HCT116 (cell line): ENCODE measurements around the gene GABRR2. TPM values are rescaled to one million over a fixed set of nuclear protein-coding genes. Genes with fewer than 3 reads are reported as not detected.

ENCODE experiments used
- ATAC-seq: fragments of 200-7000 bp; cut with Tn5 transposase; 2 replicates; pipeline ENCODE4 v1.9.1; 2020; ENCODE audit warnings: mild to moderate bottlenecking, moderate library complexity
- BruUV-seq: library from RNA; stranded (reverse); fragments of 400-500 nt; replicated peaks from 2 replicates; lab custom pipeline; 2021; lab: Mats Ljungman, UMichigan
- CTCF ChIA-PET: fragments of 300-600 bp; sonication (Branson Sonifier 250); formaldehyde crosslinking; loops from one replicate; lab custom pipeline; 2021; ENCODE audit warnings: antibody characterized with exemption; lab: Charles Lee
- POLR2A ChIA-PET: fragments of 300-600, 350-600 bp; sonication (Branson Sonifier 250); formaldehyde crosslinking; loops from one replicate; lab custom pipeline; 2021; ENCODE audit warnings: antibody characterized with exemption; lab: Charles Lee
- RAD21 ChIA-PET, 2 experiments: fragments of 300-600 bp; sonication (Branson Sonifier 250); formaldehyde crosslinking; loops; one replicate each; lab custom pipeline; 2023; ENCODE audit warnings: low total read pairs in 2 of 2; ENCODE audit not compliant: uncharacterized antibody in 2 of 2, unreplicated experiment in 2 of 2, low non-redundant PET in 1 of 2; lab: Charles Lee
- DNase-seq: peaks from one replicate; pipeline ENCODE4 v3.0.0-alpha.2; 2010; ENCODE audit warnings: low read depth, low spot score
- H2AFZ ChIP-seq: fragments of 200-600 bp; shearing (Covaris generic), sonication (generic); 2 replicates; pipeline ENCODE4 v1.6.1; 2017; ENCODE audit warnings: low read depth, mixed run types, mixed read lengths, antibody characterized with exemption, low read length; ENCODE audit not compliant: poor library complexity, severe bottlenecking
- H3K27ac ChIP-seq: 2 replicates; pipeline ENCODE4 v1.5.1; 2012; ENCODE audit warnings: low read depth, low read length
- H3K27me3 ChIP-seq: fragments of 200-600 bp; sonication (generic); 2 replicates; pipeline ENCODE4 v1.6.1; 2016; ENCODE audit warnings: mixed run types, low read length, mixed read lengths; ENCODE audit not compliant: insufficient read depth
- H3K36me3 ChIP-seq, 2 experiments: fragments of 200-500 bp in 1 of 2; fragments of 200-600 bp in 1 of 2; sonication (Bioruptor generic) in 1 of 2; sonication (generic) in 1 of 2; 2 replicates each; pipeline versions ENCODE4 v1.5.1 to v1.6.1; 2014 to 2016; ENCODE audit warnings: low read length in 2 of 2, inconsistent platforms in 1 of 2, mixed read lengths in 1 of 2, mixed run types in 1 of 2; ENCODE audit not compliant: insufficient read depth in 2 of 2, control insufficient read depth in 1 of 2
- H3K4me1 ChIP-seq, 2 experiments: fragments of 200-600 bp in 1 of 2; sonication (generic) in 1 of 2; 2 replicates each; pipeline versions ENCODE4 v1.5.1 to v1.6.1; 2012 to 2017; ENCODE audit warnings: low read length in 2 of 2, inconsistent platforms in 1 of 2, mild to moderate bottlenecking in 1 of 2, mixed read lengths in 1 of 2, mixed run types in 1 of 2, moderate library complexity in 1 of 2; ENCODE audit not compliant: insufficient read depth in 2 of 2, control insufficient read depth in 1 of 2
- H3K4me2 ChIP-seq: fragments of 200-600 bp; sonication (generic); 2 replicates; pipeline ENCODE4 v1.6.1; 2017; ENCODE audit warnings: mixed run types, low read length, mixed read lengths
- H3K4me3 ChIP-seq, 2 experiments: fragments of 200-600 bp in 1 of 2; sonication (generic) in 1 of 2; replicated peaks in 1 of 2; 2 replicates each; pipeline ENCODE4 v1.5.1; 2011 to 2016; ENCODE audit warnings: low read length in 2 of 2, control low read depth in 1 of 2, low read depth in 1 of 2, mild to moderate bottlenecking in 1 of 2, mixed read lengths in 1 of 2, mixed run types in 1 of 2
- H3K79me2 ChIP-seq: fragments of 200-600 bp; sonication (generic); 2 replicates; pipeline ENCODE4 v1.6.1; 2017; ENCODE audit warnings: mild to moderate bottlenecking, mixed run types, low read length, moderate library complexity, mixed read lengths; ENCODE audit not compliant: insufficient read depth
- H3K9ac ChIP-seq: fragments of 200-600 bp; sonication (generic); 2 replicates; pipeline ENCODE4 v1.6.1; 2016; ENCODE audit warnings: low read length, mixed read lengths
- H3K9me2 ChIP-seq: fragments of 200-600 bp; sonication (generic), shearing (Covaris generic); 2 replicates; pipeline ENCODE4 v1.6.1; 2017; ENCODE audit warnings: mixed run types, mild to moderate bottlenecking, moderate library complexity; ENCODE audit not compliant: insufficient read depth
- H3K9me3 ChIP-seq, 2 experiments: fragments of 200-500 bp in 1 of 2; fragments of 200-600 bp in 1 of 2; sonication (Bioruptor generic) in 1 of 2; sonication (generic) in 1 of 2; 2 replicates each; pipeline ENCODE4 v1.6.1; 2014 to 2017; ENCODE audit warnings: low read length in 2 of 2, mixed read lengths in 2 of 2, inconsistent platforms in 1 of 2, low read depth in 1 of 2, mild to moderate bottlenecking in 1 of 2, mixed run types in 1 of 2, moderate library complexity in 1 of 2; ENCODE audit not compliant: control insufficient read depth in 1 of 2, insufficient read depth in 1 of 2
- H4K20me1 ChIP-seq: fragments of 200-600 bp; sonication (generic), shearing (Covaris generic); 2 replicates; pipeline ENCODE4 v1.6.1; 2017; ENCODE audit warnings: mixed run types, mild to moderate bottlenecking, moderate library complexity; ENCODE audit not compliant: insufficient read depth
- ELF1 ChIP-seq: IDR thresholded peaks from 2 replicates; pipeline ENCODE4 v1.6.1; 2012; ENCODE audit warnings: low read depth, borderline replicate concordance
- EZH2phosphoT487 ChIP-seq: fragments of 200-600 bp; IDR thresholded peaks from 2 replicates; pipeline ENCODE4 v1.6.1; 2018; ENCODE audit warnings: antibody characterized with exemption, borderline replicate concordance
- RAD21 ChIP-seq: IDR thresholded peaks from 2 replicates; pipeline ENCODE4 v1.6.1; 2012; ENCODE audit warnings: low read depth, mild to moderate bottlenecking
- YY1 ChIP-seq: IDR thresholded peaks from 2 replicates; pipeline ENCODE4 v1.6.1; 2011; ENCODE audit warnings: low read length, low read depth, moderate library complexity, mild to moderate bottlenecking; ENCODE audit not compliant: insufficient replicate concordance; ENCODE audit errors: extremely low read depth
- intact Hi-C: fragments of 100-400 bp; cut with micrococcal nuclease; formaldehyde crosslinking; loops from 2 replicates; pipeline ENCODE4 v1.10.0; 2022
- total RNA-seq: library from RNA; stranded (reverse); gene quantifications from one replicate; pipeline ENCODE4 v1.2.1, GENCODE V29; 2021; ENCODE audit not compliant: unreplicated experiment
- TF ChIP-seq, protein P1 (sequence below), 3 experiments: fragments of 200-600 bp in 1 of 3; sonication (generic) in 1 of 3; IDR thresholded peaks in 2 of 3; conservative IDR thresholded peaks in 1 of 3; 2 replicates each; pipeline ENCODE4 v1.5.1; 2012 to 2017; ENCODE audit warnings: low read depth in 2 of 3, low read length in 2 of 3, antibody characterized with exemption in 1 of 3, borderline replicate concordance in 1 of 3, control low read depth in 1 of 3, mild to moderate bottlenecking in 1 of 3, mixed read lengths in 1 of 3, mixed run types in 1 of 3, moderate library complexity in 1 of 3; ENCODE audit not compliant: insufficient read depth in 1 of 3
- TF ChIP-seq, protein P2 (sequence below): IDR thresholded peaks from 2 replicates; pipeline ENCODE4 v1.6.1; 2012

GABRR2 gene
- total RNA-seq, 1 experiment from 2014 or later: 0.57 TPM

DNA sequence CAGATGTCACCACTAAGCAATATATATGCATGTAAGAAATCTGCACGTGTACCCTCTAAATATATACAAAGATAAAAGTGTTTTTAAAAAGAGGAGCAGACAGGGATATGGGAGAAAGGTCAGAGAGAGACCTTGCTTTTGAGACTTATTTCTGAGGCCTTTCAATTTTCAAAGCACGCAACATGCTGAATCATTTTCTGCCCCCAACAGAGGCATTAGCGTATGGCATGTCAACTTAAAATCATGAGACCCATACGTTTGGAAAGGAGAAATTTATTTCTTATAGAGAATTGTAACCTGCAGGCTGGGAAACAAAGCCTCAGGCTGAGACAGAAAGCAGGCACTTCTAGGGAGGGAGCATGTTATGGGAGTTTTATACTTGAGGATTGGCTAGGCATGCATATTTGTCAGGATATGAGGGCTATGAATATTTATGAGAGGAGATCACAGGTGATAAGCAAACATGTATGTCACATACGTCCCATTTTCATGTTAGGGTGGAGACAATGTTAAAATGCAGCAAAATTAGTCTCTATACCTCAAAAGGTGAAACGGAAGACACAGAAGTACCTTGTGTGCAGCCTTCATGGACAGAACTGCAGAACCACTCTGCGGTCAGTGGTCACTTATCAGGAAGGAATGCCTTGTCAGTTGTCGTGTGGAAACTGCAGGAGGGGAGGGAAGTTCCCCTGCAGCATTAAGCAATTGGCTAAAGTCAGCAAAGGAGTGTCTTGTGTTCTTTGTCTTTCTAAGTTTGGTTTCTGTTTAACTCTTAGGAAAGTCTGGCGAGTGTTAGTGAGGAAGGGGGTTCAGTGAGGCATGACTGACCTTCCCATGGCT lies 6.3 kb upstream of the GABRR2 start:
- no peak overlapping the region for H3K4me3 ChIP-seq
- intact Hi-C loops: no loop called here
- no peaks in the 10 kb centered on the region for H3K27me3 ChIP-seq
- TF ChIP-seq EZH2phosphoT487 (no peak), RAD21 (no peak), YY1 (no peak), ELF1 (no peak)
- TF ChIP-seq, protein P1, sequence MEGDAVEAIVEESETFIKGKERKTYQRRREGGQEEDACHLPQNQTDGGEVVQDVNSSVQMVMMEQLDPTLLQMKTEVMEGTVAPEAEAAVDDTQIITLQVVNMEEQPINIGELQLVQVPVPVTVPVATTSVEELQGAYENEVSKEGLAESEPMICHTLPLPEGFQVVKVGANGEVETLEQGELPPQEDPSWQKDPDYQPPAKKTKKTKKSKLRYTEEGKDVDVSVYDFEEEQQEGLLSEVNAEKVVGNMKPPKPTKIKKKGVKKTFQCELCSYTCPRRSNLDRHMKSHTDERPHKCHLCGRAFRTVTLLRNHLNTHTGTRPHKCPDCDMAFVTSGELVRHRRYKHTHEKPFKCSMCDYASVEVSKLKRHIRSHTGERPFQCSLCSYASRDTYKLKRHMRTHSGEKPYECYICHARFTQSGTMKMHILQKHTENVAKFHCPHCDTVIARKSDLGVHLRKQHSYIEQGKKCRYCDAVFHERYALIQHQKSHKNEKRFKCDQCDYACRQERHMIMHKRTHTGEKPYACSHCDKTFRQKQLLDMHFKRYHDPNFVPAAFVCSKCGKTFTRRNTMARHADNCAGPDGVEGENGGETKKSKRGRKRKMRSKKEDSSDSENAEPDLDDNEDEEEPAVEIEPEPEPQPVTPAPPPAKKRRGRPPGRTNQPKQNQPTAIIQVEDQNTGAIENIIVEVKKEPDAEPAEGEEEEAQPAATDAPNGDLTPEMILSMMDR (IDR thresholded peaks at IDR 0.05 in 2 of 3, conservative IDR thresholded peaks at IDR 0.05 in 1 of 3; ENCODE audit: borderline replicate concordance in 1 of 3, insufficient read depth in 1 of 3, low read depth in 2 of 3, low read length in 2 of 3): no peak
- TF ChIP-seq, protein P2, sequence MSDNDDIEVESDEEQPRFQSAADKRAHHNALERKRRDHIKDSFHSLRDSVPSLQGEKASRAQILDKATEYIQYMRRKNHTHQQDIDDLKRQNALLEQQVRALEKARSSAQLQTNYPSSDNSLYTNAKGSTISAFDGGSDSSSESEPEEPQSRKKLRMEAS: no peak
- 0 out of 2 replicates have a peak, but pooled peaks cover 3% of the 10 kb centered on the region for H3K9me2 ChIP-seq
- H3K9me3 ChIP-seq: no peaks in the 10 kb centered on the region
- ChIA-PET POLR2A (no interaction called here), CTCF (no interaction called here), RAD21 (no interaction called here)
- no peaks in the 10 kb centered on the region for H3K79me2 ChIP-seq
- H3K27ac ChIP-seq: no peak overlapping the region
- H4K20me1 ChIP-seq: no peaks in the 10 kb centered on the region
- no peak overlapping the region for H2AFZ ChIP-seq
- H3K4me1 ChIP-seq: no peaks in the 10 kb centered on the region
- H3K9ac ChIP-seq: no peak overlapping the region
- ATAC-seq: no peak
- no peaks in the 10 kb centered on the region for H3K36me3 ChIP-seq
- no peak overlapping the region for H3K4me2 ChIP-seq
- BruUV-seq: no TSS peak
- DNase-seq: no peak
